ENCODE data around the gene HSPA5.
"Not testable (repeated sequence)": the region's sequence is repeated elsewhere in the genome, so short reads cannot be mapped to it uniquely, and the experiment has no call there.

The HSPA5 gene

DNA sequence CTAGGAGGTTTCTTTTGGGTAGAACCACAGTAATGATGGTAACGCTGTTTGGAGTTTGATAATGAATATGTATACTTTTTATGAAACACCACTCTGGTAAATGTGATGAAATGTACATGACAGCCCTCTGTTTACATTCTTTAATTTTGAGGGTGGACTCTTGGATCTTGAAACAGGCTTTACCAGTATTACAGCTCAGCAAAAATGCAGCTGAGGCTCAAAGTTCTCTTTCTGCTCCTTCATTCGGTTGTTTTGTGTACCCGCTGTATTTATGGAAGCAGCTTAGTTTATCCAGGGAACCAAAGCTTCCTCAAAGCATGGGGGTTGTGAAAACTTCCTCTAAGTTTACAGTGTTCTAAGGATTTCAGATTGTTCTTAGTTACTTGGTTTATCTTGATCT, 31.6 kb upstream of the HSPA5 start:
- no peaks in the 10 kb centered on the region for H3K36me3 ChIP-seq
- H3K4me3 ChIP-seq = no peak overlapping the region
- H3K9me3 ChIP-seq = no peaks in the 10 kb centered on the region
- H3K4me1 ChIP-seq = peaks cover 0 to 69% (median 31%) of the 10 kb centered on the region in 4 donors
- H3K27ac ChIP-seq = peak overlapping the region in 1 of 2 donors; percentile 5
- no peak for DNase-seq
- TF ChIP-seq, protein P1, sequence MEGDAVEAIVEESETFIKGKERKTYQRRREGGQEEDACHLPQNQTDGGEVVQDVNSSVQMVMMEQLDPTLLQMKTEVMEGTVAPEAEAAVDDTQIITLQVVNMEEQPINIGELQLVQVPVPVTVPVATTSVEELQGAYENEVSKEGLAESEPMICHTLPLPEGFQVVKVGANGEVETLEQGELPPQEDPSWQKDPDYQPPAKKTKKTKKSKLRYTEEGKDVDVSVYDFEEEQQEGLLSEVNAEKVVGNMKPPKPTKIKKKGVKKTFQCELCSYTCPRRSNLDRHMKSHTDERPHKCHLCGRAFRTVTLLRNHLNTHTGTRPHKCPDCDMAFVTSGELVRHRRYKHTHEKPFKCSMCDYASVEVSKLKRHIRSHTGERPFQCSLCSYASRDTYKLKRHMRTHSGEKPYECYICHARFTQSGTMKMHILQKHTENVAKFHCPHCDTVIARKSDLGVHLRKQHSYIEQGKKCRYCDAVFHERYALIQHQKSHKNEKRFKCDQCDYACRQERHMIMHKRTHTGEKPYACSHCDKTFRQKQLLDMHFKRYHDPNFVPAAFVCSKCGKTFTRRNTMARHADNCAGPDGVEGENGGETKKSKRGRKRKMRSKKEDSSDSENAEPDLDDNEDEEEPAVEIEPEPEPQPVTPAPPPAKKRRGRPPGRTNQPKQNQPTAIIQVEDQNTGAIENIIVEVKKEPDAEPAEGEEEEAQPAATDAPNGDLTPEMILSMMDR (IDR thresholded peaks at IDR 0.05) = no peak
- intact Hi-C loops (cut with DNase I; ENCODE audit: low total_unique reads) = no loop called here
- H3K27me3 ChIP-seq = no peaks in the 10 kb centered on the region

DNA sequence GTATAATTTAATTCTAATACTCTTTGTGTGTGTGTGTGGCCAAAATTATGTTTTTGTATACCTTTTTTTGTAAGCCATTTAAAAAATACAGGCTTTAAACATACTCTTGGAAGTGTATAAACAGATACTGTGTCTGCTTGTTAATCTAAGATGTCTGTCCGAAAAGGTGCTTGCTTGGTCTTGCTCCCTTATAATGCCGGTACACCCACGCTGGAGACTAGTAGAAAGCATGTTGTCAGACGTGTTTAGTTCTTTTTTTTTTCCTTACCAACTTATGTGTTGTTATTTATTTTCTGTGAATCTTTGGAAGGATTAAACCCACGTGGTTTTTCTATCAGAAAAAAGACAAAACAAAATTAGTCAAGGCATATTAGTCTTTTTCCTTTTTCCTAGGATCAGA, 29.9 kb upstream of the HSPA5 start:
- no peak overlapping the region for H3K27ac ChIP-seq
- TF ChIP-seq, protein P1 (IDR thresholded peaks at IDR 0.05) = no peak
- no peaks in the 10 kb centered on the region for H3K27me3 ChIP-seq
- H3K4me3 ChIP-seq = no peak overlapping the region
- peaks cover 0 to 8% (median 7%) of the 10 kb centered on the region in 3 donors for H3K36me3 ChIP-seq
- intact Hi-C loops (cut with DNase I; ENCODE audit: low total_unique reads) = no loop called here
- H3K9me3 ChIP-seq = no peaks in the 10 kb centered on the region
- peak in 1 of 2 donors; percentile 3 for DNase-seq
- peaks cover 0 to 60% (median 27%) of the 10 kb centered on the region in 4 donors for H3K4me1 ChIP-seq

DNA sequence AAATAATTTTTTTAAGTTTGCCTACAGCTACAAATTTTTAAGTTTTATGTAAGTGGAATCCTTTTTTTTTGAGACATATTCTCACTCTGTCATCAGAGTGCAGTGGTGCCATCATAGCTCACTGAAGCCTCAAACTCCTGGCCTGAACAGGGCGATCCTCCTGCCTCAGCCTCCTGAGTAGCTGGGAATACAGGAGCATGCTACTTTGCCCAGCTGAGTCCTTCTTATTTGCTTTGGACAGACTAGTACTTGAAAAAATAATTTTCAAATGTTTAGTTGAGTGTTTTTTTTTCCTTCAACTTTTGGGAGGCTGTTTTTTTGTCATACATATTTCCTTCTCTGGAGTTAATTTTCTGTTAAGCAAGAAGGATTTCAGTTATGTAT, 27.9 kb upstream of the HSPA5 start:
- no peaks in the 10 kb centered on the region for H3K27me3 ChIP-seq
- H3K4me3 ChIP-seq = no peak overlapping the region
- TF ChIP-seq, protein P1 (IDR thresholded peaks at IDR 0.05) = no peak
- DNase-seq = peak in 1 of 2 donors; percentile 12
- H3K27ac ChIP-seq = peak overlapping the region; percentile 37 to 61
- intact Hi-C loops (cut with DNase I; ENCODE audit: low total_unique reads) = no loop called here
- H3K4me1 ChIP-seq = peaks cover 0 to 63% (median 29%) of the 10 kb centered on the region in 4 donors
- H3K9me3 ChIP-seq = no peaks in the 10 kb centered on the region
- peaks cover 0 to 10% (median 8%) of the 10 kb centered on the region in 3 donors for H3K36me3 ChIP-seq

DNA sequence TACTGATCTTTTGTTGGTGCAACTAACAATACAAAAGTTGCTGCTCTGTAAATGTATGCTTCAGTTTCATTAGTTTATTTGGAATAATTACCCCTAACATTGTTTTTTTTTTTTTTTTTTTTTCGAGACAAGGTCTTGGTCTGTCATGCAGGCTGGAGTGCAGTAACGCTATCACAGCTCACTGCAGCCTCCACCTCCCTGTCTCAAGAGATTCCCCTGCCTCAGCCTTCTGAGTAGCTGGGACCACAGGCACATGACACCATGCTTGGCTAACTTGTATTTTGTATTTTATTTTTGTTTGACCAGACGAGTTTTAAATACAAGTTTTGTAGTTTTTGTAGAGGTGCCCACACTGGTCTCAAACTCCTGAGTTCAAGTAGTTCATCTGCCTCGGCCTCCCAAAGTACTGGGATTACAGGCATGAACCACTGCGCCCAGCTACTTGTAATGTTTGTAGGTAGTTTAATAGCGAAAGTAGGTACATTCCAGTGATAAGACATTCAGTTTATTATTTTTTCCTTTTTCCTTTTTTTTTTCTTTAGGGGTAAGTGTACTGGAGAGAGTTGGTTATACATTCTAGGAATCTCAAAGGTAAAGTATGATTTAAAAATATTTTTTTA, 27.4 kb upstream of the HSPA5 start:
- DNase-seq = peak in 1 of 2 donors; percentile 17
- TF ChIP-seq, protein P1 (IDR thresholded peaks at IDR 0.05) = no peak
- H3K4me3 ChIP-seq = no peak overlapping the region
- H3K36me3 ChIP-seq = peaks cover 0 to 10% (median 8%) of the 10 kb centered on the region in 3 donors
- no peaks in the 10 kb centered on the region for H3K27me3 ChIP-seq
- peaks cover 0 to 63% (median 28%) of the 10 kb centered on the region in 4 donors for H3K4me1 ChIP-seq
- no peaks in the 10 kb centered on the region for H3K9me3 ChIP-seq
- intact Hi-C loops (cut with DNase I; ENCODE audit: low total_unique reads) = no loop called here
- H3K27ac ChIP-seq = peak overlapping the region; percentile 37 to 61

DNA sequence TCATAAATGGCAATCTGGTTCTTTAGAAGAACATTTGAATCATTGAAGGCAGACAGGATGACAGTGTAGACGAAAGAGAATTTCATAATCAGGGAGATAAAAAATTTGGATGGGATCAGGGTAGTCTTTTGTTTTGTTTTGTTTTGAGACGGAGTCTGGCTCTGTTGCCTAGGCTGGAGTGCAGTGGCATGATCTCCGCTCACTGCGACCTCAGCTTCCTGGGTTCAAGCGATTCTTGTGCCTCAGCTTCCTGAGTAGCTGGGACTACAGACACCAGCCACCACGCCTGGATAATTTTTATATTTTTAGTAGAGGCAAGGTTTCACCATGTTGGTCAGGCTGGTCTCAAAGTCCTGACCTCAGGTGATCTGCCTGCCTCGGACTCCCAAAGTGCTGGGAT, 22.9 kb upstream of the HSPA5 start:
- H3K27me3 ChIP-seq; H3K36me3 ChIP-seq; H3K9me3 ChIP-seq; intact Hi-C loops (cut with DNase I; ENCODE audit: low total_unique reads); H3K4me3 ChIP-seq: not testable (repeated sequence)
- peak overlapping the region in 1 of 2 donors; percentile 87 for H3K27ac ChIP-seq
- peaks cover 0 to 41% (median 23%) of the 10 kb centered on the region in 4 donors for H3K4me1 ChIP-seq
- peak in 1 of 2 donors; percentile 31 for DNase-seq

DNA sequence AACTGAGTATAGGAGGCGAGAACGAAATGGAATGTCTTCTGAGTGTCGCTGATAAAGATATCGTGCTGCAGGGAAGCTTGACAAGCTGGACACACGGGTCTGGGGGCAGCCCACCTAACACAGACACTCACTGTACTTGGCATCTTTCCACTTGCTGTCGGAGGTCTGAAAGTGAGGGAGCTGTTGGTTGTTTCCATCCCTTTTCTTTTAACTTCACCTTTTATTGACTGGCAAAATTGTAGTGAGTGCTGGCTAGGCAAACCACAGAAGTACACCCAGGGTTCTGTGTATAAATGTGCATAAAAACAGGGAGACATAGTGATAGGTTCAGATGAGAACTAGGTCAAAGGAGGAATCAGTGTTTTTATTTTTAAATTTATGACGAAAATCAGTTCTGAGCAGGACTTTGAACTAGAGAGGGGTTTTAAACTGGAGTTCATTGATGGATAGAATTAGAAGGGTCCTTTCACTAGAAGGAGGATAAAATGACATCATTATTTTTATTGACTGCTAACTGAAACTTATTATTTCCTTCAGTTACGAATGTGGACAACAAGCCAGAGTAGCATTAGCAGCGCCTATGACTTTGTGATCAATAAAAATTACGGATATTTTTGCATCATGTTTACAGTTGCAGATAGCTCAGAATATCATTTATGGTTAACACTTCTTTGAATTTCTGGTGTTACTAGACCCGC, 21.3 kb upstream of the HSPA5 start:
- no peaks in the 10 kb centered on the region for H3K9me3 ChIP-seq
- TF ChIP-seq, protein P1 (IDR thresholded peaks at IDR 0.05) = no peak
- H3K4me3 ChIP-seq = peak overlapping the region; percentile 80 to 81
- H3K4me1 ChIP-seq = peaks cover 0 to 26% (median 15%) of the 10 kb centered on the region in 4 donors
- no peak for DNase-seq
- intact Hi-C loops (cut with DNase I; ENCODE audit: low total_unique reads) = no loop called here
- peaks cover 0 to 10% (median 8%) of the 10 kb centered on the region in 3 donors for H3K36me3 ChIP-seq
- peak overlapping the region; percentile 87 to 88 for H3K27ac ChIP-seq
- no peaks in the 10 kb centered on the region for H3K27me3 ChIP-seq
